ENCODE data around the gene CDIP1. TPM values are rescaled to one million over a fixed set of nuclear protein-coding genes. Genes with fewer than 3 reads are reported as not detected.

Gene CDIP1
- total RNA-seq, 1 experiment from 2014 or later: 32.1 TPM

DNA sequence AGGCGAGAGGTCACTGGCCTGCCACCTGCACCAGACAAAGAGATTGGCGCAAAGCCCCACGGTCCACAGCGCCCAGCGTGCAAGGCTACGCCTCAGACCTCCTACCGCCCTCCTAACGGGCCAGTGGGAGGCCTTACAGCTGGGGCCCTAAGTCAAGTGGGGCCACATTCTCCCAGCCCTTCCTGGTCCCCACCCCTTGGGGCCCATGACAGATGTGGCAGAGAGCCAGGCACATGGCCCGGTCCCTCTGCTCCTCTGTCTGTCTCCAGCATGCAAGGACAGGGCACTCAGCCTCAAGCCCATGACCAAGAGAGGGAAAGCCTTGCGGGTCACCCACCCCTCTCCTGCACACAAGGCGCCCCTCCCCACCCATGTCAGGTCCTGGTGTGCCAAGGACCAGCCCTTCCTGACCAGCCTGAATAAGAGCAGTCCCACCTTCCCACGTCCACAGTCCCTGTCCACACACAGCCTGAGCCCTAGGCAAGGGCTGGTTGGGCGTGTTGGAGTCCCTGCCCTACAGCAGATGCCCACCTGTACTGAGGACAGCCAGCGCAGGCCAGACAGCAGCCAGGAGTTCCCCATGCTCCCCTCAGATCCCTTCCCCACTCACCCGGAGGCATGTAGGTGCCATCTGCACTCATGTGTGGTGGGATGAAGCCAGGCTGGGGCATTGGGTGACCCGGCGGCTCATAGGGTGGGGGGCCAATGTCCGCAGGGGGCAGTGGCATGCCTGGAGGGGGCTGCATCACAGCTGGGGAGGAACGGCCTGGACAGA is 25.3 kb downstream of the CDIP1 start:
- Histone ChIP-seq H3K4me3 (ENCODE audit: insufficient read depth, low read depth, low read length) (no peak overlapping the region), H3K27me3 (ENCODE audit: control insufficient read depth, insufficient read depth, low read length) (no peaks in the 10 kb centered on the region), H3K36me3 (replicated peaks; ENCODE audit: control insufficient read depth, insufficient read depth, low read length) (peaks cover 15% of the 10 kb centered on the region)
- no peak for DNase-seq

DNA sequence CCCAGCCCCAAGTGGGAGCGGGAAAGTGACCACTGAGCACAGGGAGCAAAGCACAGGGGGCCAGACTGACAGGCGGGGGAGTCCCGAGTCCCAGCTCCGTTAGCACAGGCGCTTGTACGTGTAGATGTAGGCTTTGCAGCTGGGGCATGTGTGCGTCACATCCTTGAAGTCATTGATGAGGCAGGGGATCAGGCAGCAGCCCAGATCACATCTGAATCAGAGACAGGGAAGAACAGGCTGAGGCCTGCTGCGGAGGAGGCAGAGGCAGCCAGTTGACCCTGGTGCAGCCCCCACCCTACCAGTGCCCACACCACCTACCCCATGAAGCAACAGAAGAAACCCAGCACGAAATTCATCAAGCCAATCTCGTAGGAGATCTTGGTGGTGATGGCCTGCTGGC is 26.1 kb downstream of the CDIP1 start:
- no peak for DNase-seq
- Histone ChIP-seq H3K36me3 (replicated peaks; ENCODE audit: control insufficient read depth, insufficient read depth, low read length) (peaks cover 20% of the 10 kb centered on the region), H3K4me3 (ENCODE audit: insufficient read depth, low read depth, low read length) (no peak overlapping the region), H3K27me3 (ENCODE audit: control insufficient read depth, insufficient read depth, low read length) (no peaks in the 10 kb centered on the region)

DNA sequence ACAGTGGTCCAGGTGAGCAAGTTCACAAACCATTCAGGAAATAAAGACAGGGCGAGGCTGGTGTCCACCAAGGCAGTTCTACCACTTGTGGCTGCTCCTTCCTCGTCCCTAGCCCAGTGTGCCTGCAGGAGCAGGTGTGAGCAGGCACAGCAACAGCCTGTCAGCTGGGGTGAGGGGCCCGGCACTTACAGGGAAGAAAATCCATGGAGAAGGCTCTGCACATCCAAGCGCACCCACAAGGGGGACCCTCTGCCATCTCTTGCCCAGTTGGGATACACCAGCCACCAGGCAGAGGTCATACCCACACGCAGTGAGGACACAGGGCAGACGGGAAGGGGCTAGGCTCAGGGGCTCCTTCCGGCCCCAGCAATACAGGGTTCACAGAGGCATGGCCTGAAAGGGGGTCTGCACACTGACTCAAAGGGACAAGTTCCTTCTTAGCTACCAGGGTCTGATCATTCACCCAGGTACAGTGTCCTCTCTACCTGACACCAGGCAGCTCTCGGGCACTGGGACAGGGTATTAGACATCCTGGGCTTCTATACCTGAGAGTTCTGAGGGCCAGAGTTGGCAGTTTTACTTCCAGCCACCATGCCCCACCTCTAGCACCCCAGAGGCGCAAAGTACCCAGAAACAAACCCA is 27.0 kb downstream of the CDIP1 start:
- H3K36me3 ChIP-seq (replicated peaks; ENCODE audit: control insufficient read depth, insufficient read depth, low read length): peaks cover 22% of the 10 kb centered on the region
- DNase-seq: peak; percentile 94
- H3K27me3 ChIP-seq (ENCODE audit: control insufficient read depth, insufficient read depth, low read length): no peaks in the 10 kb centered on the region
- no peak overlapping the region for H3K4me3 ChIP-seq (ENCODE audit: insufficient read depth, low read depth, low read length)

GRCh38 chr16:4510747-4511426 is 27.7 kb downstream of the CDIP1 start:
- DNase-seq: no peak
- no peak overlapping the region for H3K4me3 ChIP-seq (ENCODE audit: insufficient read depth, low read depth, low read length)
- no peaks in the 10 kb centered on the region for H3K27me3 ChIP-seq (ENCODE audit: control insufficient read depth, insufficient read depth, low read length)
- H3K36me3 ChIP-seq (replicated peaks; ENCODE audit: control insufficient read depth, insufficient read depth, low read length): peaks cover 22% of the 10 kb centered on the region

DNA sequence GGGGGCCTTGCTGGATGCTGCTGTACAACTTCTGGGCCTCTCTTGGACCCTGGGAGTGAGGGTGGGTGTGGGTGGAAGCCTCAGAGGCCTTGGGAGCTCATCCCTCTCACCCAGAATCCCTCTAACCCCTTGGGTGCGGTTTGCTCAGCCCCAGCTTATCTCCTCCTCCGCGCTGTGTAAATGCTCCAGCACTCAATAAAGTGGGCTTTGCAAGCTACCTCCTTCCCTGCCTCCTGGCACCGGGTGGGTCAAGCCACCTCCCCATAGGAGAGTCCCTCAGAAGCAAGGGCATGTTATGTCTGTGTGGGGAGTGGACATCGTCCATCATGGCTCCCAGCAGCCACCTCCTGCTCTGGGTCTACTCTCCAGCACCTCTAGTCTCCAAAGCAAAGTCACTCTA is 28.4 kb downstream of the CDIP1 start:
- H3K36me3 ChIP-seq (replicated peaks; ENCODE audit: control insufficient read depth, insufficient read depth, low read length): peaks cover 22% of the 10 kb centered on the region
- DNase-seq: no peak

GRCh38 chr16:4509420-4509819 is 29.2 kb downstream of the CDIP1 start:
- DNase-seq: no peak
- Histone ChIP-seq H3K27me3 (ENCODE audit: control insufficient read depth, insufficient read depth, low read length) (no peaks in the 10 kb centered on the region), H3K4me3 (ENCODE audit: insufficient read depth, low read depth, low read length) (no peak overlapping the region), H3K36me3 (replicated peaks; ENCODE audit: control insufficient read depth, insufficient read depth, low read length) (peaks cover 22% of the 10 kb centered on the region)

More for the DNA sequence above, 28.4 kb downstream of the CDIP1 start:
- no peaks in the 10 kb centered on the region for H3K27me3 ChIP-seq (ENCODE audit: control insufficient read depth, insufficient read depth, low read length)
- H3K4me3 ChIP-seq (ENCODE audit: insufficient read depth, low read depth, low read length): no peak overlapping the region

GRCh38 chr16:4508806-4509205 is 29.8 kb downstream of the CDIP1 start:
- DNase-seq: no peak
- Histone ChIP-seq H3K27me3 (ENCODE audit: control insufficient read depth, insufficient read depth, low read length) (no peaks in the 10 kb centered on the region), H3K36me3 (replicated peaks; ENCODE audit: control insufficient read depth, insufficient read depth, low read length) (peaks cover 22% of the 10 kb centered on the region), H3K4me3 (ENCODE audit: insufficient read depth, low read depth, low read length) (no peak overlapping the region)

- H3K27me3 ChIP-seq (ENCODE audit: control insufficient read depth, insufficient read depth, low read length): no peaks in the 10 kb centered on the region
- peaks cover 22% of the 10 kb centered on the region for H3K36me3 ChIP-seq (replicated peaks; ENCODE audit: control insufficient read depth, insufficient read depth, low read length)
- DNase-seq: no peak
- no peak overlapping the region for H3K4me3 ChIP-seq (ENCODE audit: insufficient read depth, low read depth, low read length)
These were observed 30.8 kb downstream of the CDIP1 start for GRCh38 chr16:4507588-4508345.

GRCh38 chr16:4506450-4506849 is 32.1 kb downstream of the CDIP1 start:
- no peaks in the 10 kb centered on the region for H3K27me3 ChIP-seq (ENCODE audit: control insufficient read depth, insufficient read depth, low read length)
- peak; percentile 82 for DNase-seq
- peaks cover 16% of the 10 kb centered on the region for H3K36me3 ChIP-seq (replicated peaks; ENCODE audit: control insufficient read depth, insufficient read depth, low read length)
- no peak overlapping the region for H3K4me3 ChIP-seq (ENCODE audit: insufficient read depth, low read depth, low read length)

DNA sequence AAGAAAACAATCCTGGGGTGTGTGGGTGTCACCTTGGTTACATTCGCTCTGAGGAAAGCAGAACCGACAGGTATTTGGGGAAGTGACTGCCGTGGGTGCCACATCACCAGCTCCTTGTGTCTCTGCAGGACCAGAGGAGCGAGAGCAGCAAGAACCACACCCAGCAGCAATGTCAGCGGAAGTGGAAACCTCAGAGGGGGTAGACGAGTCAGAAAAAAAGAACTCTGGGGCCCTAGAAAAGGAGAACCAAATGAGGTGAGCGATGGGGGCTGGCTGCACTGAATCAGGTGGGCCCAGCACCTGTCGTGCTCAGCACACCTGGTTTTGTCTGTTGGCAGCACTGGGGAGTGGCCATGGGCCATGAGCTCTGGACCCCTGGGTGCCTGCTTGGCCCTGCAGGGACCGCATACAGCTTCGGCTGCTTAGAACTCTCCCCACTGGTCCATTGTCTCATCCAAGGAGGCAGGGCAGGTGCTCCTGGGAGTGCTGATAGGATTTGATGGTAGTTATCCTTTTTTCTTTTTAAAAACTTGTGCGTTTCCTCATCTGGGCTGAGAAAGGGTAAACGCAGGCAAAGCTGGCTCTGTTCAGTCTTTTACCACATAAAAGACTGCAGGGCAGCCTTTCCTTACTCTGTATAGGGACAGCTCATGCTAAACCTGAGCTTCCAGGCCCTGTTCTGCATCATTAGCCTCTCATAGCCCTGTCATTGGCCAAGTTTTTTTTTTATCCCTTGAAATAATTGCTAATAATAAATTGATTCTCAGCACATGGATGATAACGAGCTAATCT is 33.0 kb downstream of the CDIP1 start:
- Histone ChIP-seq H3K27me3 (ENCODE audit: control insufficient read depth, insufficient read depth, low read length) (no peaks in the 10 kb centered on the region), H3K36me3 (replicated peaks; ENCODE audit: control insufficient read depth, insufficient read depth, low read length) (peaks cover 14% of the 10 kb centered on the region), H3K4me3 (ENCODE audit: insufficient read depth, low read depth, low read length) (no peak overlapping the region)
- DNase-seq: no peak

- DNase-seq: no peak
- H3K27me3 ChIP-seq (ENCODE audit: control insufficient read depth, insufficient read depth, low read length): no peaks in the 10 kb centered on the region
- no peak overlapping the region for H3K4me3 ChIP-seq (ENCODE audit: insufficient read depth, low read depth, low read length)
- H3K36me3 ChIP-seq (replicated peaks; ENCODE audit: control insufficient read depth, insufficient read depth, low read length): no peaks in the 10 kb centered on the region
These were observed 37.5 kb downstream of the CDIP1 start for GRCh38 chr16:4501071-4501478.

DNA sequence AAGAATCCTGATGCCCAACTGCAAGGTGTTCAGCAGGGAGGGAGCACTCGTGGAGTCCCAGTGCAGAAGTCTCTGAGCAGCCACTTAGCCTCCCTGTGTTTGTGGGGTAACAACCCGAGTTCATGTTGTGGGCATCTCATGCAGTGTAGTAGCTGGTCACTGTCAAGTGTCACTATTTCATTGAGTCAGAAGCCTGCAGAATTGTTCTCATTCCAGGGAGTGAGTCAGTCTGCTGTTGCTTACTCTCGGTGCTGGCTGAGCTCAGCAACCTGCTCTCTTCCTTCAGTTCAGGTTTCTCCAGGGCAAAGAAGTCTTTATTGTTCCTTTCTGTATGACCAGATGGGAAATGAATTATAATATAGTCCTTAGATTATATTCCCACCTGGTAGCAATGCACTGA is 38.3 kb downstream of the CDIP1 start:
- no peaks in the 10 kb centered on the region for H3K36me3 ChIP-seq (replicated peaks; ENCODE audit: control insufficient read depth, insufficient read depth, low read length)
- no peak for DNase-seq
- H3K27me3 ChIP-seq (ENCODE audit: control insufficient read depth, insufficient read depth, low read length): no peaks in the 10 kb centered on the region
- no peak overlapping the region for H3K4me3 ChIP-seq (ENCODE audit: insufficient read depth, low read depth, low read length)

- no peaks in the 10 kb centered on the region for H3K27me3 ChIP-seq (ENCODE audit: control insufficient read depth, insufficient read depth, low read length)
- H3K36me3 ChIP-seq (replicated peaks; ENCODE audit: control insufficient read depth, insufficient read depth, low read length): no peaks in the 10 kb centered on the region
- H3K4me3 ChIP-seq (ENCODE audit: insufficient read depth, low read depth, low read length): no peak overlapping the region
- no peak for DNase-seq
These were observed 39.4 kb downstream of the CDIP1 start for GRCh38 chr16:4499196-4499555.

Measured in H7 (cell line).